Hematopoietic multipotent progenitor cell treated with erythropoietin and hydrocortisone succinate and interleukin-3 and kit ligand, for 4 days (in vitro differentiated cells): ENCODE results near the gene SLC16A8.
"Not testable (repeated sequence)": the region's sequence is repeated elsewhere in the genome, so short reads cannot be mapped to it uniquely, and the experiment has no call there.

ENCODE experiments used
- DNase-seq: peaks from one replicate; pipeline ENCODE4 v3.0.0-alpha.2; 2015

The SLC16A8 gene, protein sequence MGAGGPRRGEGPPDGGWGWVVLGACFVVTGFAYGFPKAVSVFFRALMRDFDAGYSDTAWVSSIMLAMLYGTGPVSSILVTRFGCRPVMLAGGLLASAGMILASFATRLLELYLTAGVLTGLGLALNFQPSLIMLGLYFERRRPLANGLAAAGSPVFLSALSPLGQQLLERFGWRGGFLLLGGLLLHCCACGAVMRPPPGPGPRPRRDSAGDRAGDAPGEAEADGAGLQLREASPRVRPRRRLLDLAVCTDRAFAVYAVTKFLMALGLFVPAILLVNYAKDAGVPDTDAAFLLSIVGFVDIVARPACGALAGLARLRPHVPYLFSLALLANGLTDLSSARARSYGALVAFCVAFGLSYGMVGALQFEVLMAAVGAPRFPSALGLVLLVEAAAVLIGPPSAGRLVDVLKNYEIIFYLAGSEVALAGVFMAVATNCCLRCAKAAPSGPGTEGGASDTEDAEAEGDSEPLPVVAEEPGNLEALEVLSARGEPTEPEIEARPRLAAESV

DNA sequence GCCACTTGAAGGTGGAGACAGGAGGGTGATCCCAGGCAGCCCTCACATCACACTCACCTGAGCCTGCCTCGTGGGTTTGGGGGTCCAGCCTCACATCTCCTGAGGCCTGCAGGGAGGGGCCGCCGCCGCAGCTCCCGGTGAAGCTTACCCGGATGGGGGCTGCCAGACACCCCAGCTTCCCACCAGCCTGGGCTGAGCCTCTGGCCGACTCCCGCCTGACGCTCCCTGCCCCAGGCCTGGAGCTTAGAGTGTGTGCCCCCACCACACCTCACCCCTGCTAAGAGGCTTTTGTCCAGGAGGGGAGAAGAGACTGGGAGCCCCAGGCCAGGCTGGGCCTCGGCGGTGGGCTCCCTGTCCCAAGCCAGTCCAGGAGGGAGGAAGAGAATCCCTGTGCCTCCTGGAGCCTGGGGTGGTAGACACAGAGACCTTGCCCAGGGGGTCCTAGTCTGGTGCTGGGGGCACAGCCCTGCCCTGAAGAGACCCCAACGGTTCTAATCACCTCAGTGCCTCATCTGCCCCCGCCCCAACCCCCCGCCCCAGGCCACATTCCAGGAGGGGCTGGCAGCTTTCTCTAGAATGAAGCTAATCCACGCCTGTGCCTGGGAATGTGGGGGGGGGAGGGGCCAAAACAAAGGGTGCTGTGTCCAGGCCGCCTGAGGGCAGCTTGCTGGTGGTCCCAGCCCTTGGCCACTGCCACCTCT is at the start of gene SLC16A8:
Gene SLC16A8 (minus strand): TSS at position 254 of the 701 bp plus-strand sequence. CDS start 1,311 bp downstream, outside the sequence.
- DNase-seq, result no peak

DNA sequence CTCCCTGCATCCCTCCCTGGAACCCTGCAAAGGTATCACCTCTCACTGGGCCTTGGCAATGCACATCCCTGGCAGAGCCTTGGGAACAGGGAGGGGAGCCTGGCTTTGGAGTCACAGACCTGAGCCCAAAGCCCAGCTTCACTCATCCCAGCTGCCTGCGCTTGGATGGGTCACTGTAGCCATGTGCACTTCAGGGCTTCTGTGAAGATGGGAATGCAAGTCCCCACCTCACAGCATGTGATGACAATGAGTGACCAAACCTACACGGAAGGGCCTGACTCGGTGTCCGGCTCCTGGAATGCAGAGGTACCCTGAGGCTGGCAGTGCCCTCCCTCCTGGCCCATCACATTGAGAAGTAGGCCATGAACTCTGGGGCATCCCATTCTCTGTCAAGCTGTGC is 49.3 kb upstream of the SLC16A8 start:
- no peak for DNase-seq

DNA sequence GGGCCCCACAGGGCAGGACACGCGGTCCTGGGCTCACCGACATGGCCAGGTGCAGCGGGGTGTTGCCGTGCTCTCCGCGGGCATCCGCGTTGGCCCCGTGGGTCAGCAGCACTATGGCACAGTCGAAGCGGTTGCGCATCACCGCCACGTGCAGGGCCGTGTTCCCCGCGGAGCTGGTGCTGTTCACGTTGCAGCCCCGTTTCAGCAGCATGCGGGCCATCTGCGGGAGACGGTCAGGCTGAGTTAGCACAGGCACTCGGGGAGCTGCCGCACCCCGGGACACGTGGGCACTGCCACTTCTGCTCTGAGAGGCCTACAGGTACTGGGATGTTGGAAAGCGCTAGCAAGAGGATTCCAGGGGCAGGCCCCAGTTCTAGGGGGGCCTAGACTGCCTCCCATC is 48.8 kb upstream of the SLC16A8 start:
- no peak for DNase-seq

DNA sequence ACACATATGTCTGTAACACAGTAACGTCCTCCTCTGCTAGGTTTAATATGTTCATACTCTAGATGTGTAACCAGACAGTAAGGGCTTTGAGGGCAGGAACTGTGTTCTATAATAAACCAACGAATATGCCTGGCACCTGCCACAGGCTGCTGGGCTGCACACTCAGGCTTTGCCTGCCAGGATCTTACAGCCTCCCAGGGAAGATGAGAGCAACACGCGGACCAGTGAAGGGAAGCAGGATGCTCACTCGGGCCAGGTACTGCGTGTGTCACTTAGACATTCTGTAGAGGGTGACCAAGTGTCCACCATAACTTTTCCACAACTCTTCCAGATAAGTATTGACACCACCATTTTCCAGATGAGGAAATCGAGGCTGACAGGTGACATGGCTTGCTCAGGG is 48.2 kb upstream of the SLC16A8 start:
- DNase-seq, result no peak

DNA sequence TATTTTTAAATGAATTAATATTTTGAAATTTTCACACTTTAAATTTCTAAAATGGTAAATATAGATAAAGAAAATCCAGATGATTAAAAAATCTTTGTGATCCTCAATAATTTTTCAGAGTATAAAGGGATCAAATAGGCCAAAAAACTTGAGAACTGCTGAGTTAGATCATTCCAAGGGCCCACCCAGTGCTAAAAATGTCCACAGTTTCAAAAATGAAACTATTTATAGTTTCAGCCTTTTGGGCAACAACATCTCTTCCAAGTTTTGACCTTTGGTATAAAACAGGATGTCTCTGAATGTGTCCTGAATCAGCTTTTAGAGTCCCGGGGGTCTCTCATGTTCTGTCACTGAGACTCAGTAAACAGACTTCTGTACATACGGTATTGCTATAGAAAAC is 47.4 kb upstream of the SLC16A8 start:
- no peak for DNase-seq

DNA sequence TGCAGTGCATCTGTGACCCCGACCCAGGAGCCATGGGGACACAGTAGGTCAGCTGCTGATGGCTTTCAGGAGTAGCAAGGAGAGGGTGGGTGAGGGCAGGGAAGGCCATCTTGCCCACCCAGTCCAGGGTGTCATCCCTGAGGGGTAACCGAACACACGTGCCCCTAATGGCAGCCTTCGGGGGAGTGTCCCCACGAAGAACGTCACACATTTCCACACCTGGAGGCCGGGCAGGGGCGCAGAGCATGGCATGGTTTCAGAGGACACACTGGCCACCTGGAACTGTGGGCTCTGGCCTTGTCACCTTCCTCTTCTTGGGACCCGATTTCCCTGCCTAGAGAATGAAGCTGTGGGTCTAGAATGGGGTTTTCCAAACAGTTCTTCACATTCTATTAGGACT is 45.9 kb upstream of the SLC16A8 start:
- no peak for DNase-seq

DNA sequence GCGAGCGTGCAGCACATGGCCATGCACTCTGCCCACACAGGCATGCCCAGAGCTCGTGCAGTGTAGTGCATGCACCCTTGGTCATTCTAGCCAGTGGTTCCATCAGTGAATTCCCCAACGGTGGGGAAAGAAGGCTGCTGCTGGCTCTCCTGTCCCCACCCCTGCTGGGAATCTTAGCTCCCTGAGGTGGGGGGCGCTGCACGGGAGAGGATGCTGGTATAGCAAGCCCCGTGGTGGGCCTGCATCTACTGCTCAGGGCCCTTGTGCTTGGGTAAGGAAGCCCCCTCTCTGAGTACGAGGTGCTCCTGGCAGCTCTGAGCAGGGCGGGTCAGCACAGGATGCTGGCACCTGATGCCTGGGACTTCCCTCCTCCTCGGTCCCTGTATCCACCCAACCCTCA is 45.0 kb upstream of the SLC16A8 start:
- no peak for DNase-seq

DNA sequence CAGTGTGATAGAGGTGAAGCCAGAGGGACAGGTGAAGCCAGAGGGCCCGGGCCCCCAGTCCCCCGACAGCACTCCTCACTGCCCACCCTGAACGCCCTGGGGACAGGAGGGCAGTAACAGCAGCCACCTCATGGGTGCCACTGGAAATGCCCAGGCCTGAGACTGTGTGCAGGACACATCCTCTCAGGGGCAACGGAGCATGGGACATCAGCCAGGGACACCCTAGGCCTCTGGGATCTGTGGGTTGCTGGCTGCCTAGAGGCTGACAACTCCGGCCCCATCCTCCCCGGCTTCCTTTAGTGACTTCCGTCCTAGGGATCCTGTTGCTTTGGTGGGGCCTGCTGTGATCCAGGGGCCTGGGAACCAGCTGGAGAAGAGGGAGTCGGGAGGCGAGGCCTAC is 43.9 kb upstream of the SLC16A8 start:
- DNase-seq, result no peak

DNA sequence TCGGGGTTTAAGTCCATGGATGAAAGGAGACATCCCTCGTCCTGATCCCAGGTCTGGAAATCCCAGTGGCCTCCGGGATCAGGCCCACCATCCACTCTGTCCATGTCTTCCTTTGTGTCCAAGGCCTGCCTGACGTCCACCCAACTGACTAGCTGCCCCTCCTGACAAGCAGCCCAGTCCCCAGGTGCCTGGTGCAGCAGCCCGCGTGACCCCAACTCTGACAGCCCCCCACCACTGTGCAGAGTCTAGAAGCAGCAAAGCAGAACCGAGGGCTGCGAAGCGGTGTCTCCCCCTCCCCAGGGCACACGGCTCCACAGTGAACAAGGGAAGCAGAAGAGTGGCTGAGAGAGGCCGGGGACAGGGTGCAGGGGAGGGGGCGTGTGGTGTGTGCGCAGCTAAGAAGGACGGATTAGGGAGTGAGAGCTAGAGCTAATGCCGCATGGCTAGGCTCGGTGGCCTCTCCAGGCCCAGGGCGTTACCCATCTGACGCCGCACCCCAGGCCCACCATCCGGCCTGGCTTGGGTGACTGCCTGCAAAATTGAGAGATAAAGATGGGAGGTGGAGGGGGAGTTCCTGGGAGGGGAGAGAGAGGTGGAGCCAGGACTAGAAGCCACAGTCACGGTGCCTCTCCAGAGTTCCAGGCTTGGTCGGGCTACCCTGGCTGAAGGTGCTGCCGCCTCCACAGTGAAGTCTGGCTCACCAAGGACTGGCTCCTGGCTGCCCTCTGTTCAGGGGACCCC is 43.1 kb upstream of the SLC16A8 start:
- peak; percentile 82 for DNase-seq

DNA sequence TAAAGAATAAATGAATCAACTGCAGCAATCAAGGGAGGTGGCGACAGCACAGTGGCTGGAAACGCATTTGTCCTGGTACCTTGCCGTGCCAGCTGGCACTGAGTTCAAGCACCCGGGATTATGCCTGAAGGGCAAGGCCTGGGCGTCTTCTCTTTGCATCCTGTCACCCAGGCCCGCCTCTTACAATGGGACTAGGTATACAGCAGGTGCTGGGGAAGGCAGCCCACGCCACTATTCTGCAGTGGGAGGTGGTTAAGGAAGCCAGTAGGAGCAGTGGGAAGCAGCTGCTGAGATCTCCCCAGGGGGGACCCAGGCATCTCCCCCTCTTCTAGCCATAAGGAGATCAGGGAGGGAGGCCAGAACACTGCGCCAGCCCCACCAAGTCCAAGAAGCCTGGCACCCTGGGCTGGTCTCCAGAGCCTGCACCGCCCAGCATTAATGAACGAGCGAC is 41.8 kb upstream of the SLC16A8 start:
- no peak for DNase-seq

DNA sequence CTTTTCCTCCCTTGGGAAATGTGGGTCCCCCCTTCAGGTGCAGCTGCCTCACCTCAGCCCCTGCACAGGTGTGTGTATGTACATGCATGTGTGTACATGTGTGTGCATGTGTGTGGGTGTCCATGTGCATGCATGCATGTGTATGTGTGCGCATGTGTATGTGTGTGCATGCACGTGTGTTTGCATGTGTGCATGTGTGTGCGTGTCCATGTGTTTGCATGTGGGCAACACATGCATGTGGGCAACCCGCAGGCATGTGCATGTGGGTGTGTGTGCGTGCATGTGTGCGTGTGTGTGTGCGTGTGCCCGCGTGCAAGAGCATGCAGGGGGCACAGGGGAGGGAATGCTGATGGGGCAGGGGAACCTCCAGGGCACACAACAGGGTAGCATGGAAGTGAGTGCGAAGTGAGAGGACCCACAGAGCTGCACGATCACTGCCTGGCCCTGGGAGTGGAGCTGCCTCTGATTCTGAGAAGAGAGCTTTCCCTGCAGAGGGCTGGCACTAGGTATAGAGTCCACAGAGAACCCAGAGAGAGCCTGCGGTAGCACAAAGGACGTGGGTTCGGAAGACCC is 41.1 kb upstream of the SLC16A8 start:
- no peak for DNase-seq

DNA sequence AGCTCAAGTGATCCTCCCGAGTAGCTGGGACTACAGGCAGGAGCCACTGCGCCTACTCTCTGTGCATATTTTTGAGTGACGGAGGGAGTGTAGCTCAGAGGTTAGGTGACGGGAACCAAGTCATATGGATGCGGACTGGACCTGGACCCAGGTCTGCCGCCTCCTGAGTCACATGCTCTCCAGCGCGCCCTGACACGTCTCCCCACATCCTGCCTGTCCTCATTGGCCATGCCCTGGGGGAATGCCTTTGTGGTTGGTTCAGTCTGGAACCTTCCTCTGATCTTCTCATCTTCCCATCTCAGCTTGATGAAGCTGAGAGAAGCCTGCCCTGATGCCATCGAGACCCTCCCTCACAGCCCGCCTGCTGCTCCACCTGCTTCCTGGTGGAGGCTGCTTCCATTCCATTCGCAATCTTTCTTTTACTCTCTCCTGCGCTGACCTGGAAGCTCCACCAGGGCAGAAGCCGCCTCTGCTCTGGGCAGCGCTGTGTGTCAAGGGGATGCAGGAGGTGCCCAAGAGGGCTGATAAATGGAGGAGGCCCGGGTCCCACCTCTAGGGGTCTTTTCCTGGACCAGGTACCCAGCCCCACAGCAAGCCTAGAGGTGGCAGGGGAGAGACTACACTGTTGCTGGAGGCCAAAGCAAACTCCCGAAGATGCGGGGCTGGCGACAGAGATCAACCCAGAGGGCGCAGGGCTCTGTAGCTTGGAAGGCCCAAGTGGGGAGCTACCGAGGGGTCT is 40.4 kb upstream of the SLC16A8 start:
- DNase-seq, result no peak

DNA sequence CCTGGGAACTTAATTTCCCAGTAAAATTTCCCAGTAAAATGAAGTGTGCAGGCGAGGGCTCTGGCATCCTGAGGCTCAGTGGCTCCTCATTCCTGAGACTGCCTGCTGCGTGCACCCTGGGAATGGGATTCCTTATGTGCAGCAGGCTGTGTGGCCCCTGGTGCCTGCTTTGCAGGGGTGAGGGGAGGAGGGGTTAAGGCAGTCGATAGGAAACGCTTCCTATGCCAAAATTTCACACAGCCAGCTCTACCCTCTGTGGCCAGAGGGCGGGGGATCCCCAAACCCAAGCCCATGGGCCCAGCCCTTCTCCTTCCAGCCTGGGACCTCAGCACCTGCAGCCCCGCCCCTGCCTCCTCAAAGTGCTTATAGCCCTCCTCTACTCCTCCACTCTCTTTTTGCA is 38.6 kb upstream of the SLC16A8 start:
- no peak for DNase-seq

DNA sequence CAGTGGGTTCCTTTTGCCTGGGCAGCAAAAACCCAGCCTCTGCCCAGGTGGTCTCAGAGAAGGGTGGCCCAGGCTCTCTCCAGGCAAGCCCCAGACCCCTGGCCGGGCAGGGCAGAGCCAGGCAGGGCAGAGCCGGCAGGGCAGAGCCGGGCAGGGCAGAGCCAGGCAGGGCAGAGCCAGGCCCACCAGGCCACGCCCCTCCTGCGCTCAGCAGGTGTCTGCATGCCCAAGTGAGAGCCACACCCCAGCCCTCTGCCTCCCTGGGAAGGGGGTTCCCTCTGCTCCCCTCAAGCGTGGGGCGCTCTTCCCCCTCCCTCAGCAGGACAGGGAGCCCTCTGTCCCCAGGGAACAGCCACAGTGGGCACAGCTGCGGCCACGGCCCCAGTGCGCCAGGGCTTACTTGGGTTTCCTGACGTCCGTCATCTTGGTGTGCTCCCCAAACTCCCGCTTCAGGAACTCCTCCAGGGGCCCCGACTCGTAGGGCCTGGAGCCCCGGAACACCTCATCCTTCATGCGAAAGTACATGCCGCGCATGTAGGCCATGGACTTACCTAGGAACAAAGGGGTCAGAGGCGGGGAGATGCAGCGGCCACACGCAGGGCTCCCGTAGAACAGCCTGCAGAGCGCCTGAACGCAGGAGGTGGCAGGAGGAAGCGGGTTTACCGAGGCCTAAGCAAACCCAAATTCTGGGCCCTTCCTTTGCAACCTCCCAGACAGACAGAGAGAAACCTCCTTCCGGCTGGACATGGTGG is 36.6 kb upstream of the SLC16A8 start:
- no peak for DNase-seq

DNA sequence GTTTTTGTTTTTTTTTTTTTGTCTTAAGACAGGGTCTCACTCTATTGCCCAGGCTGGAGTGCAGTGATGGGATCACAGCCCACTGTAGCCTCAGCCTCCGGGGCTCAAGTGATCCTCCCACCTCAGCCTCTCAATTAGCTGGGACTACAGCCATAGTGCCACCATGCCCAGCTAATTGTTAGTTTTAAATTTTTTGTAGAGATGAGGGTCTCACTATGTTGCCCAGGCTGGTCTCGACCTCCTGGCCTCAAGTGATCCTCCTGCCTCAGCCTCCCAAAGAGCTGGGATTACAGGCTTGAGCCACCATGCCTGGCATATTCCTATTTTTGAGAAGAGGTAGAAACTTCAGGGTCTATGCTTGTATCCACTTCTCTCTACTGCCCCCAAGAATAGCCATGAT is 34.8 kb upstream of the SLC16A8 start:
- DNase-seq, result not testable (repeated sequence)

DNA sequence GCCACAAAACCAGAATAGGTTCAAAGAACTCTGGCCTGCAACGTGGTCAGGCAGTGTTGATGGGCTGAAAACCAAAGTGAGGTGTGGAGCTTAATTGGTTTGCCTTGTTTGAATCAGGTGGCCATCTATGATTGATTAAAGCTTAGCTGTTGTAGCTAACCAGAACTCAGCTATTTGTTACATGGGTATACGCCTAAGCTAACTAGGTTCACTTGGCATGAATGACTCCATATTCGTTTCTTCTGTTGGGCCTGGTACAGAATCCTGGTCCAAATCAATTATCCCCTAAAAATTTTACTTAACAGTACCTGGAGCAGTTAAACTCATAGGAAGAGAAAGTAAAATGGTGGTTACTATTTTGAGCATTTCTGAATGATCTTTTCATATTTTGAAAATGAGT is 34.2 kb upstream of the SLC16A8 start:
- DNase-seq, result no peak

DNA sequence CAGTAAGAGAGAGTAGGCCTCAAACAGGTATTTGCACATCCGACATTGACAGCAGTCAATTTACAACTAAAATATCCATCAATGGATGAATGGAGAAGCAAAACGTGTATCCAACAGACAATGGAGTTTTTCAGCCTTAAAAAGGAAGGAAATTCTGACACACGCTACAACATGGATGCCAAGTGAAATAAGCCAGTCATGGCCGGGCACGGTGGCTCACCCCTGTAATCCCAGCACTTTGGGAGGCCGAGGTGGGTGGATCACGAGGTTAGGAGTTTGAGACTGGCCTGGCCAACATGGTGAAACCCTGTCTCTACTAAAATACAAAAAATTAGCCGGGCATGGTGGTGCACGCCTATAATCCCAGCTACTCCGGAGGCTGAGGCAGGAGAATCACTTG is 33.6 kb upstream of the SLC16A8 start:
- not testable (repeated sequence) for DNase-seq

DNA sequence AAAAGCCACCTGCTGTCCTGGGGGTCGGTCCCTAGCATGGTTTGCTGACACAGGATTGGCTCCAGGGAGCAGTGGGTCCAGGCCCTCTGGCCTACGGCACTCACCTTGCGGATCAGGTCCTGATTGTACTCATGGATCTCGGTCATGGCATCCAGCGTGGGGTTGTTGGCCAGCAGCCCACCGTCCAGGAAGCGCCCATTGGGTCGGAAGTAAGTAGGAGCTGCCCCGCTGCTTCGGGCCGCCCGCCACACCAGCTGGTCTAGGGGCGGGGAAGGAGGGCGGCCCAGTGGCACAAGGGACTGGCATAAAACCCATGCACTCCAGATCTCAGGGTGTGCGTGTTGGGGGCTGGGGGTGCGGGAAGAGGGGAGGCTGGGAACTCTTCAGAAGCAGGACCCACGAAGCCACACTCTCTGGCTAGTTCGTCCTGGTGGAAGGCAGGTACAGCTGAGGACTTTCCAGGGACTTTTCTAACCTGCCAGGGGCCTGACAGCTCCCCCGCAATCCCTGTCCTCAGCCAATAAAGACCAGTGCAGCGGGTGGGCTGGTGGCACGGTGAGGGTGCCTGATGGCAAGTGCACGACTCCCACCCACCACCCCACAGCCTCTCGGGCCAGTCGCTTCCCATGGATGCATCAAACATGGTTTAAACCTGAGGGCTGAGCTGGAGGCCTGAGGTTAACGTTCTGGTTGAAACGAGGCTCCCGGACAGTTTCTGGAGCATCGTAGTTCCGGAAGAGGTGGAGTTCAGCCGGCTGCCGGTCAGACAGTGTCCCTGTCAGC is 31.6 kb upstream of the SLC16A8 start:
- no peak for DNase-seq

DNA sequence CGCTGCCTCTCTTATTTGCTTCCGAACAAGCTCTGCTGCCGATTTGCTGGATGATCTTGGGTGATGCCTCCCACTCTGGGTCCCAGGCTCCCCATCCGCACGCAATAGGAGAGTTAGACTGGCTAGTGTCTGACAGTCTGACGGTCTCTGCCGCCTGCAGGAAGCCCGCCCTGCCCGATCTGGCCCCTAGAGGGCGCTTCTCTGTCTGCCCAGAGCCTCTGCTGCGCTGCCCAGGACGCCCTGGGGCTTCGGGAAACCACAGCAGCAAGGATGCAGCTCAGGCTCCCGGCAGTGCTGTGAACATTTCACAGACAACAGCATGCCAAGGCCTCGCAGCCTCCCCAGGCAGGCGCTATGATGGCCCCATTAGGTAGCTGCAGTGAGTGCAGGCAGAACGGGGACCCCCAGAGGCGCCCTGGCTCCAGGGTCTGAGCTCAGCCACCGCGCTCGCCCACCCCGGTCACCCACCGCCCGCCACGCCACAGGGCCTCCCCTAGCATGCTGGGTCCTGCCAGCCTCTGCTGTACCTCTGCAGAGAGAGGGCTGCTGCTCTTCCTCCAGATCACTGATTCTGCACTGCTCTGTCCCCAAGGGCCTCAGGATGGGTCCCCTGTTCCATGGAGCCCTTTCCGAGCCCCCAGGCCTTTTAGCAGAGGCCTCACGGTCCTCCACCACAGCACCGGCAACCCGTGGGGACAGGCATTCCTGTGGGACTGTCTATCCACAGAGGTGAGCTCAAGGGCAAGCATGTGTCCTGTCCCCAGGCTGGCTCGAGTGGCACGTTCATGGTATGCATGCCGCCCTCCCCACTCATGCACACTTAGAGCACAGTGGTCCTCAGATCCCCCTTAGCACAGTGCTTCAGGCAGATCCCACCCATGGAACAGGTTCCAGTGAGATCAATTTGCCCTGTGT is 30.8 kb upstream of the SLC16A8 start:
- peak; percentile 91 for DNase-seq

DNA sequence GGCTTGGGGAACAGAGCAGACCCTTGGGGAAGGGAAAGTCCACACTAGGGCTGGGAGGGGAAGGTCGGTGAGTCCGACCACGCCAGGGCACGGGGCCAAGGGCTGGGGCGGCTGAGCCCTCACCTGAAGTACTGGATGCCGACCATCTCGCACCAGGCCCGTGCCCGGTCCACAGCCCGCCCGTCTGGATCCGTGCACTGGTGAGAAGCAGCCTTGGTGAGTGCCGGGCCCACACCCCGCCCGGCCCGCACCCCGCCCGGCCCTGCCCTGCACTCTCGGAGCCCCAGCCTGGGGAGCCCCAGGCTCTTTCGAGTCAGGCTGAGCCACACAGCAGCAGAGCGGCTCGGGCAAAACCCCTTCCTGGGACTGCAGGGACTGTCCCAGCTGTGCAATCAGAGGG is 28.4 kb upstream of the SLC16A8 start:
- no peak for DNase-seq
